Stimulated activated naive CD8-positive, alpha-beta T cell treated with anti-CD3 and anti-CD28 coated beads, Interleukin-15, Interleukin-2, amounts not matched to agents 100 ng/mL and 50 ng/mL, for 24 hours (primary cell): ENCODE measurements around the gene ABI3.
A peak's percentile ranks its signal among the peaks of the same experiment; 100 is the strongest.

Experiments used
- H3K27ac Mint-ChIP-seq: one replicate; pipeline ENCODE4 v1.8.0; 2021; ENCODE audit warnings: mild to moderate bottlenecking, mixed read lengths
- H3K27me3 Mint-ChIP-seq: one replicate; pipeline ENCODE4 v1.8.0; 2021; ENCODE audit warnings: mixed read lengths
- H3K36me3 Mint-ChIP-seq: one replicate; pipeline ENCODE4 v1.8.0; 2021; ENCODE audit warnings: low read depth, mixed read lengths
- H3K4me1 Mint-ChIP-seq: one replicate; pipeline ENCODE4 v1.8.0; 2021; ENCODE audit warnings: low read depth, mixed read lengths
- H3K4me3 Mint-ChIP-seq: one replicate; pipeline ENCODE4 v1.8.0; 2021; ENCODE audit warnings: mild to moderate bottlenecking, mixed read lengths
- H3K9me3 Mint-ChIP-seq: one replicate; pipeline ENCODE4 v1.8.0; 2021; ENCODE audit warnings: mixed read lengths

The ABI3 gene

DNA sequence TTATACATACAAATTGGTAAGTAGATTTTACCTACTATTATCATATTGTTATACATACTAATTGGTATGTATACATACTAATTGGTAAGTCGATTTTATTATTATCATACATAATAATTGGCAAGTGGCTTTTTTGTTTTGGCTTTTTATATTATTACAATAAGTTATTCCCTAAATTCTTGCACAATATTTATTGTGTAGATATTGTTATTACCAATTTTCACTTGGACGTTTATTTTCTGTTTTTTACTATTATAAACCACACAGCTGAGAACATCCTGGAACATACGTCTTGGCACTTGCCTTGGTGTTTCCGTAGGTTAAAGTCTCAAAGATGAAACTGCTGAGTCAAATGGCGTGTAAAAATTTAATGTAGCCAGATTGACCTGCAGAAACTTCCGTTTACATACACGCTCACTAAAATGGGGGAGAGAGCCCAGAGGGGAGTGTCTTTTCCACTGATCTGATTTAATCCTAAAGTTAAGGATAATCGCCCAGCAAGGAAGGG, 19.0 kb upstream of the ABI3 start:
- Mint-ChIP-seq H3K27me3 (no peaks in the 10 kb centered on the region), H3K27ac (peak overlapping the region; percentile 98), H3K4me1 (peaks cover 54% of the 10 kb centered on the region), H3K36me3 (no peaks in the 10 kb centered on the region), H3K9me3 (no peaks in the 10 kb centered on the region), H3K4me3 (peak overlapping the region; percentile 87)

DNA sequence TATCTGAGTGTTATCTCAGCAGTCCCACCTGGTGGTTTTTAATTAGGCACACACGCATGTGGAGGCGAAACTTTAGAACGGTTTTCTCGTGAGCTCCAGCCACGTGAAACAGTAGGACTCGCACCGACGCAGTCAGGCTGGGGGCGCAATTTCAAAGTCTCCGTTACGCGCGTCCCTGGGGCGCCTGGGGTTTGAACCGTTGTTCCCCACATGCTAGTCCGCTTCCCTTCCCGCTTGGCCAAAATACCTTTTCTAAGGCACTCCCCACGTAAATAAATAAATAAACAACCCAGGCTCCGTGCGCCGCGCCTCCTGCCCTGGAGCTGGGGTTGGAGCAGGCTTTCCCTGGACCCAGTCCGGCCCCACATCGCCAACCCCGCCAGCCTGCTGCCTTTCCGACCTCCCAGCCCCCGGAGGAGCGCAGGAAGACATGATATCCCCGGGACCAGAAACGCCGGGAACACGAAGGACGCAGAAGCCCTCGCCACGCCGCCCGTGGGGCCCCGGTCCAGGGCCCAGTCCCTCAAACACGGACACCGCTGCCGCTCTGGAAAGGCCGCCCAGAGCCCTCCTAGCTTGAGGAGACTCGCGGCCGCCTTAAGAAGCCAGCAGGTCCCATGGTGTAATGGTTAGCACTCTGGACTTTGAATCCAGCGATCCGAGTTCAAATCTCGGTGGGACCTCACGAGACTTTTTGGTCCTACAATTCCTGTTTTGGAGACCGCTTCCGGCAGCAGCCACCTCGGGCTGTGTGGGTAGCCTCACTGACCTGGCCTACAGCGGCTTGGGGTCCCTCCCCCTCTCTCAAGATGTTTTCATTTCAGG, 18.4 kb upstream of the ABI3 start:
- Mint-ChIP-seq H3K36me3 (no peaks in the 10 kb centered on the region), H3K9me3 (no peaks in the 10 kb centered on the region), H3K4me1 (peaks cover 56% of the 10 kb centered on the region), H3K27ac (peak overlapping the region; percentile 98), H3K27me3 (no peaks in the 10 kb centered on the region), H3K4me3 (peak overlapping the region; percentile 87)

GRCh38 chr17:49193513-49194296, 16.8 kb upstream of the ABI3 start:
- peak overlapping the region; percentile 87 for H3K4me3 Mint-ChIP-seq
- H3K4me1 Mint-ChIP-seq, result peaks cover 56% of the 10 kb centered on the region
- no peaks in the 10 kb centered on the region for H3K27me3 Mint-ChIP-seq
- H3K36me3 Mint-ChIP-seq, result no peaks in the 10 kb centered on the region
- H3K9me3 Mint-ChIP-seq, result no peaks in the 10 kb centered on the region
- peak overlapping the region; percentile 98 for H3K27ac Mint-ChIP-seq

DNA sequence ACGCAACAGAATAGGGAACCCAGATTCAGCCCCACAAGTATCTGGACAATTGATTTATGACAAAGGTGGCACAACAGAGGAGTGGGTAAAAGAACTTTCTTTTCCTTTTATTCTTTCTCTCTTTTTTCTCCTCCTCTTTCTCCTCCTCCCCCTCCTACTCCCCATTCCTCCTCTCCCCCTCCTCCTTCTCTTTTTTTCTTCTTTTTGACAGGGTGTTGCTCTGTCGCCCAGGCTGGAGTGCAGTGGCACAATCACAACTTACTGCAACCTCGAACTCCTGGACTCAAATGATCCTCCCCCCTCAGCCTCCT, 16.3 kb upstream of the ABI3 start:
- Mint-ChIP-seq H3K36me3 (no peaks in the 10 kb centered on the region), H3K9me3 (no peaks in the 10 kb centered on the region), H3K27ac (no peak overlapping the region), H3K27me3 (no peaks in the 10 kb centered on the region), H3K4me1 (peaks cover 56% of the 10 kb centered on the region), H3K4me3 (peak overlapping the region; percentile 87)

GRCh38 chr17:49195751-49196150, 14.8 kb upstream of the ABI3 start:
- Mint-ChIP-seq H3K27ac (no peak overlapping the region), H3K9me3 (no peaks in the 10 kb centered on the region), H3K27me3 (no peaks in the 10 kb centered on the region), H3K4me1 (peaks cover 52% of the 10 kb centered on the region), H3K36me3 (no peaks in the 10 kb centered on the region), H3K4me3 (no peak overlapping the region)

- H3K4me3 Mint-ChIP-seq, result no peak overlapping the region
- H3K4me1 Mint-ChIP-seq, result peaks cover 47% of the 10 kb centered on the region
- H3K9me3 Mint-ChIP-seq, result no peaks in the 10 kb centered on the region
- no peaks in the 10 kb centered on the region for H3K36me3 Mint-ChIP-seq
- no peak overlapping the region for H3K27ac Mint-ChIP-seq
- H3K27me3 Mint-ChIP-seq, result no peaks in the 10 kb centered on the region
Measured at GRCh38 chr17:49196520-49196919, 14.0 kb upstream of the ABI3 start.

- no peak overlapping the region for H3K4me3 Mint-ChIP-seq
- no peaks in the 10 kb centered on the region for H3K36me3 Mint-ChIP-seq
Measured at GRCh38 chr17:49197346-49197998, 13.0 kb upstream of the ABI3 start.

GRCh38 chr17:49198211-49198610, 12.3 kb upstream of the ABI3 start:
- H3K36me3 Mint-ChIP-seq, result no peaks in the 10 kb centered on the region
- H3K4me3 Mint-ChIP-seq, result no peak overlapping the region
- H3K27me3 Mint-ChIP-seq, result no peaks in the 10 kb centered on the region
- H3K4me1 Mint-ChIP-seq, result peaks cover 30% of the 10 kb centered on the region
- no peak overlapping the region for H3K27ac Mint-ChIP-seq
- no peaks in the 10 kb centered on the region for H3K9me3 Mint-ChIP-seq

More at GRCh38 chr17:49197346-49197998, 13.0 kb upstream of the ABI3 start:
- no peak overlapping the region for H3K27ac Mint-ChIP-seq
- H3K4me1 Mint-ChIP-seq, result peaks cover 37% of the 10 kb centered on the region
- H3K9me3 Mint-ChIP-seq, result no peaks in the 10 kb centered on the region
- H3K27me3 Mint-ChIP-seq, result no peaks in the 10 kb centered on the region

GRCh38 chr17:49200423-49201083, 10.0 kb upstream of the ABI3 start:
- Mint-ChIP-seq H3K9me3 (no peaks in the 10 kb centered on the region), H3K27me3 (no peaks in the 10 kb centered on the region), H3K27ac (no peak overlapping the region), H3K4me1 (peaks cover 10% of the 10 kb centered on the region), H3K36me3 (no peaks in the 10 kb centered on the region), H3K4me3 (no peak overlapping the region)

DNA sequence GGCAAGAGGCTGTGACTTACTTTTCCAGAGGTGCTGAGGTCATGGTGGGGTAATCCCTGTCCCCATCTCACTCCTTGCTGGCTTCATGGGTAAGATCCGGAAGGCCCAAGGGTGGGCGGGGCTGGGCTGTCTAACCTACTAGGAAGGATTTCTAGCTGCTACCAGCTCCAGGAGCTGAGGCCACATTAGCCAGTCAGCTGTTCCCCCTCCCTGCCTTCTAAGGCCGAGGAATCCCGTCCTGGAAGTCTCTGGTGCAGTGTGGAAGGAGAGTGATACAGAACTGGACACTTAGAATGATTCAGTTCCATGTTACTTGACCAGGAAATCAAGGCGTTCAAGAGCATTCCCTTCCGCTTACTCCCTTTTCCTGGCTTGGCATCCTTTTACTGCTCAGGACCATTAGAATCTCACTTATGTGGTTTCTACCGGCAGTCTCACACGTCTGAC, 9.0 kb upstream of the ABI3 start:
- H3K27me3 Mint-ChIP-seq, result no peaks in the 10 kb centered on the region
- H3K27ac Mint-ChIP-seq, result no peak overlapping the region
- peaks cover 4% of the 10 kb centered on the region for H3K36me3 Mint-ChIP-seq
- no peaks in the 10 kb centered on the region for H3K9me3 Mint-ChIP-seq
- peaks cover 1% of the 10 kb centered on the region for H3K4me1 Mint-ChIP-seq
- H3K4me3 Mint-ChIP-seq, result no peak overlapping the region

DNA sequence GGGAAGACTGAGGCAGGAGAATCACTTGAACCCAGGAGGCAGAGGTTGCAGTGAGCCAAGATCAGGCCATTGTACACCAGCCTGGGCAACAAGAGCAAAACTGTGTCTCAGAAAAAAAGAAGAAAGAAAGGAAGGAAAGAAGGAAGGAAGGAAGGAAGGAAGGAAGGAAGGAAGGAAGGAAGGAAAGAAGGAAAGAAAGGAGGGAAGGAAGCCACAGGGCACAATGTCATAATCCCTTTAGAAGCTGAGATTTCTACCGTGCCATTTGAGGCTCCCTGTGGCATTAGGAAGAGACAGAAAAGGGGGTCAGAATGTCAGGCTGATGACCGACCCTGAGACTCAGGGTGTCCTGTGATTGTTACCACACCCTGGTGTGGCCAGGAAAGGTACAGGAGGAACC, 6.7 kb upstream of the ABI3 start:
- Mint-ChIP-seq H3K36me3 (peaks cover 4% of the 10 kb centered on the region), H3K27ac (no peak overlapping the region), H3K4me3 (no peak overlapping the region), H3K9me3 (no peaks in the 10 kb centered on the region), H3K27me3 (no peaks in the 10 kb centered on the region), H3K4me1 (peaks cover 7% of the 10 kb centered on the region)

GRCh38 chr17:49204516-49204915, 6.0 kb upstream of the ABI3 start:
- peaks cover 14% of the 10 kb centered on the region for H3K4me1 Mint-ChIP-seq

GRCh38 chr17:49209061-49209571, 1.4 kb upstream of the ABI3 start:
- peaks cover 19% of the 10 kb centered on the region for H3K36me3 Mint-ChIP-seq
- H3K27me3 Mint-ChIP-seq, result no peaks in the 10 kb centered on the region
- H3K27ac Mint-ChIP-seq, result peak overlapping the region; percentile 94
- peaks cover 54% of the 10 kb centered on the region for H3K4me1 Mint-ChIP-seq
- no peaks in the 10 kb centered on the region for H3K9me3 Mint-ChIP-seq
- peak overlapping the region; percentile 81 for H3K4me3 Mint-ChIP-seq

More at GRCh38 chr17:49204516-49204915, 6.0 kb upstream of the ABI3 start:
- Mint-ChIP-seq H3K27ac (no peak overlapping the region), H3K4me3 (no peak overlapping the region), H3K27me3 (no peaks in the 10 kb centered on the region), H3K9me3 (no peaks in the 10 kb centered on the region), H3K36me3 (peaks cover 4% of the 10 kb centered on the region)

- Mint-ChIP-seq H3K36me3 (peaks cover 47% of the 10 kb centered on the region), H3K4me3 (peak overlapping the region; percentile 81), H3K9me3 (no peaks in the 10 kb centered on the region), H3K27ac (peak overlapping the region; percentile 37), H3K4me1 (peaks cover 90% of the 10 kb centered on the region), H3K27me3 (no peaks in the 10 kb centered on the region)
Measured at GRCh38 chr17:49213399-49213798, 2.9 kb downstream of the ABI3 start.
